Activated T-cell treated with anti-CD3 and anti-CD28 coated beads for 24 hours (primary cell): ENCODE measurements around the gene UNG.

Experiments
- DNase-seq: peaks from one replicate; pipeline ENCODE4 v3.0.0-alpha.2; 2020; ENCODE audit warnings: low read depth

Gene UNG

GRCh38 chr12:109089683-109090082 lies 7.7 kb upstream of the UNG start:
- DNase-seq, result no peak

GRCh38 chr12:109092497-109093021 lies 4.8 kb upstream of the UNG start:
- no peak for DNase-seq

- DNase-seq, result peak; percentile 93
Measured at GRCh38 chr12:109093022-109093918, 4.1 kb upstream of the UNG start, which contains the start of gene ALKBH2. Gene ALKBH2 (minus strand): TSS chr12:109093472. CDS start chr12:109092786, 686 bp downstream.

- DNase-seq, result no peak
Measured at GRCh38 chr12:109097140-109097434, 310 bp upstream of the UNG start.

- DNase-seq, result no peak
Measured at GRCh38 chr12:109098183-109098604, 797 bp downstream of the UNG start.

GRCh38 chr12:109098651-109099050 lies 1.3 kb downstream of the UNG start:
- no peak for DNase-seq

GRCh38 chr12:109099431-109100020 lies 2.1 kb downstream of the UNG start:
- DNase-seq, result no peak

- DNase-seq, result no peak
Measured at GRCh38 chr12:109100741-109101140, 3.3 kb downstream of the UNG start.

- no peak for DNase-seq
Measured at GRCh38 chr12:109102491-109102890, 5.1 kb downstream of the UNG start.

- no peak for DNase-seq
Measured at GRCh38 chr12:109105176-109105575, 7.8 kb downstream of the UNG start.

- no peak for DNase-seq
Measured at GRCh38 chr12:109109746-109110350, 12.5 kb downstream of the UNG start.

GRCh38 chr12:109110988-109111495 lies 13.6 kb downstream of the UNG start:
- peak; percentile 39 for DNase-seq

- no peak for DNase-seq
Measured at GRCh38 chr12:109112720-109113465, 15.5 kb downstream of the UNG start.

- no peak for DNase-seq
Measured at GRCh38 chr12:109113661-109114321, 16.4 kb downstream of the UNG start.

- DNase-seq, result no peak
Measured at GRCh38 chr12:109114644-109115043, 17.2 kb downstream of the UNG start.

GRCh38 chr12:109115404-109115757 lies 18.0 kb downstream of the UNG start:
- no peak for DNase-seq

GRCh38 chr12:109115758-109116610 lies 18.6 kb downstream of the UNG start, which contains the start of gene ACACB:
Gene ACACB (plus strand): TSS chr12:109116587. CDS start chr12:109139406, 22,819 bp downstream.
- no peak for DNase-seq

- DNase-seq, result no peak
Measured at GRCh38 chr12:109116611-109116949, 19.2 kb downstream of the UNG start.

GRCh38 chr12:109120095-109120494 lies 22.7 kb downstream of the UNG start:
- no peak for DNase-seq

GRCh38 chr12:109120557-109120956 lies 23.2 kb downstream of the UNG start:
- no peak for DNase-seq
